GM19324 (cell line): ENCODE data around the gene NCAPD2.
A peak's percentile ranks its signal among the peaks of the same experiment; 100 is the strongest.
"Not testable (repeated sequence)": the region's sequence is repeated elsewhere in the genome, so short reads cannot be mapped to it uniquely, and the experiment has no call there.

ENCODE experiments used
- ATAC-seq: cut with Tn5 transposase; IDR thresholded peaks from one replicate; pipeline ENCODE4 v1.9.1; 2021; ENCODE audit warnings: mild to moderate bottlenecking, moderate library complexity; ENCODE audit not compliant: unreplicated experiment, low FRiP score

The NCAPD2 gene

DNA sequence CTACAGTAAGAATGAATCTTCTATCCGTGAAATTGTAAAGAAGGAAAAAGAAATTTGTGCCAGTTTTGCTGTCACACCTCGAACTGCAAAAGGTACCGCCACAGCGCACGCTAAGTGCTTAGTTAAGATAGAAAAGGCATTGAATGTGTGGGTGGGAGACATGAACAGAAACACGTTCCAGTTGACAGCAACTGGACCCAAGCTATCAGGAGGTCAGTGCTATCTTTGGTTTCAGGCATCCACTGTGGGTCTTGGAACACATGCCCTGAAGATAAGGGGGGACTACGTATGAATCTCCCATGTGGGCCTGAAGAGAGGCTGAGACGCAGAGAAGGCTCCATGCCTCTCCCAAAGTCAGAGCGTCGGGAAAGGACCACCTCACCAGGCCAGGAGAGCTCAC is 52.1 kb downstream of the NCAPD2 start:
- ATAC-seq: no peak

DNA sequence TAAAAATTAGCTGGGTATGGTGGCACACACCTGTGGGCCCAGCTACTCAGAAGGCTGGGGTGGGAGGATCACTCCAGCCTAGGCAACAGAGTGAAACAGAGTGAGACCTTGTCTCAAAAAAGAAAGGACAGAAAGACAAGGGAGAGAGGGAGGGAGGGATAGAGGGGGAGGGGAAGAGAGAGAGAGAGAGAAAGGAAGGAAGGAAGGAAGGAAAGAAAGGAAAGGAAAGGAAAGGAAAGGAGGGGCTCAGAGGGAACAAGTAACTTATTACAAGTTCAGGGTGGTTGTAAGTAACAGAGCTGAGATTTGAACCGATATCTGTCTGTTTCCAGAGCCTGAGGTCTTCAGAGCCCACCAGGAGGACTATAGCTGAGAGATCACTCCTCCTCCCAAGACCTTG is 53.7 kb downstream of the NCAPD2 start:
- no peak for ATAC-seq

DNA sequence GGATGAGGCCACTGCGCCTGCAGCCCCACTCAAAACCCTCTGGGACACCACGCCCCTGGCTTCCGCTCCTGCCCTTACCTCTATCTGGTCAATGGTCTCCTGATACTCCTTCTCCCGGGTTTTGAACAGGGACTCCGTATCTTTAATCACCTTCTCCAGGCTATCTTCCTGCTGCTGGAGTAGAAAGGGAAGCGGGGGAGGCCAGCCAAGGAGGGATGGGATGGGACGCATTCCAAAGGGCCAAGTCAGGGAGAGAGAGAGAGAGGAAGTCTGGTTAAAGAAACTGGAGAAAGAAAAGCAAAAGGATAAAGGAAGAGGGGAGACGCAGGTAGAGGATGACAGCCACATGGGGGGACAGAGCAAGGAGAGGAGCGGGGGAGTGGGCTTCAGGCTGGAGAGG is 54.1 kb downstream of the NCAPD2 start:
- ATAC-seq: no peak

DNA sequence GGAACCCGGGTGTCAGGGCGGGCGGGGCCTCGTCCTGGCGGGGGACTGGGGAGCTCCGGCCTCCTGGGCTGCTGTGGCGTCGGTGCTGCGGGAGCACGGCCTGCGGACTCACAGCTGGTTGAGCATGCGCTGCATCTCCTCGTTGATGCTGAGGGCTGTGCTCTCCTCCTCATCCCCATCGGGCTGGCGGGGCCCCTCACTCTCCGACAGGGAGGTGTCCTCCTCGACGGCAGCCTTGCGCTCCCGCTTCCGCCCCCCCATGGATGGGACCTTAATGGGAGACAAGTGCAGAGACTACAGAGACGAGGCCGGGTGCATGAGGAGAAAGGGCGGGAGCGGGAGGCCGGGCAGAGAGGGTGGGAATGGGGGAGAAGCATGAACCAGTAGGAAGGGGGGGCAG is 54.7 kb downstream of the NCAPD2 start:
- ATAC-seq: no peak

DNA sequence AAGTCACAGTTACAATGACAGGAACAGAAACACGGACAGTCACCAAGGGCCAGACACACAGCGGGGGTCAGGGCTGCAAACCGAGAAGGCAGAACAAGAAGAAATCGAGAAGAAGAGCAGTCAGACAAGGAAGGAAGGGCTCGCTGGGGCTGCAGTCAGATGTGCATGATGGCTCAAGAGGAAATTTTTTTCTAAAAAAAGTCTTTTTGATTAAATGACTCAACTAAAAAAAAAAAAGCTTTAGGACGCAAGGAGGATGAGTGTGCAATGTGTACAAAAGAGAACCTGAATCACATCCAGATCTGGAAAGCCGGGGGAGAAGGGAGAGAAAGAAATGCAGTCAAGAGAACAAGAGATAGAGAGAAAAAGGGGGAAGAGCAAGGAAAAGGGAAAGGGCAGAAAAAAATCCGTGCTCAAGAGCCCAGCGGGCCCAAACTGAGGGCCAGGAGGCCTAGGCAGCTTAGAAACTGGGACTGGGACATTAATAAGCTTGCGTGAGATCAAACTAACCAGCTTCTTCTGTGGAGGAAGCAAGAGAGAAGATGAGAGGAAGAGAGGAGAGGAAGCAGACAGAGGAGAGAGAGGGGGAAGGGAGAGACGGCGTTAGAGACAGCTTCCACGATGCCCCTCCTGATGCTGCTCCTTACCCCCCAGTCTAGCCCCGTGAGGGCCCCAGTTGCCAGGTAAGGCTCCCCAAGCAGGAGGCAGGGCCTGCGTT is 55.2 kb downstream of the NCAPD2 start:
- ATAC-seq: no peak

DNA sequence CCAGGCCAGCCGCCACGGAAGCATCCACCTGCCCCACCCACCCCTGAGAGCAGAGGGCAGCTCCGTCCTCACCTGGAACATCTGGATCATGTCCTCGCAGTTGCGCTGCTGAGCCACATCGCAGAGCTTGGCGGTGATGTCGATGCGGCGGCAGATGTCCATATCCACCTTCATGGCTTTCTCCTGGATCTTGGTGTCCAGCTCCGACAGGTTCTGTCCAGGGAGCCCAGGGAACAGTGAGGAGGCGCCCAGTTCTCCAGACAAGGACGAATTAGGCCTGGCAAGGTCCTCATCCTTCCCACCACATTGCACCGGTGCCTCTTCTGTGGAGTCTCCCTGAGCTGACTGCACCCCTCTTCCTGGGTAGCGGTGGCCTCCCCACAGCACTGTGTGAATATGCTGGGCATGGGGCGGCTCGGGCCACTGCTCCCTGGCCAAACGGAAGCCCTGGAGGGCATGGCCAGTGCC is 55.8 kb downstream of the NCAPD2 start:
- no peak for ATAC-seq

DNA sequence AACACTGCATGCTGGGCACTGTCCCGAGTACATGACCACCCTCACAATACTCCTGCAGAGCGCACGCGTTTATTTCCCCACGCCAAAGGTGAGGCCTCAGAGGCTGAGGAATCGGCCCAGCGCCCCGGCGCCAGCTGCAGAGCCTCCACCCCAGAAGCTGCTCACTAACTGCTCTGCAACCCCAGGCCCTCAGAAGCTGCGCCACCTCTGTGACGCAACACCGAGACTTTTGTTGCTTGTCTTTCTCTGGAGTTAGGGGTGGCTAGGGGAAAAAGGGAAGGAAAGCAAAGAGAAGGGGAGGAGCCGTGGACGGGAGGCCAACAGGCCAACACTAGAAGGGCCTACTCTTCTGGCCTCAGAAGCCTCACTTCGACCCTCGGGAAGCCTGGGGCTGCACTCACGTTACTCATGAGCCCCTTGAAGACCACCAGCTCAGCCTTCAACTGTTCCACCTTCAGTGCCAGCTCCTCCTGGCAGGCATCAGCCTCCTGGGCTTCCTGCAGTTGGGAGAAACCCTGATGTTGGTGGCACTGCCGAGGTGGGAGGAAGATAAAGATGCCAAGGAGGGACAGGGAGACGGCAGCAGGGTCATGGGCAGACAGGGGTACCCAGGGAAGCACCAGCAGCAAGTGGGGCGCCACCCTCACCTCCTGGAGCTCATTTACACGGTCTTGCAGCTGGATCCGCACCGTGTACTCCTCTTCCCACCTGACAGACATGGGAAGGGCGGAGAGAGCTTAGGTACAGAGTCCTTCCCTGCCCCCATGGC is 56.6 kb downstream of the NCAPD2 start:
- ATAC-seq: no peak

DNA sequence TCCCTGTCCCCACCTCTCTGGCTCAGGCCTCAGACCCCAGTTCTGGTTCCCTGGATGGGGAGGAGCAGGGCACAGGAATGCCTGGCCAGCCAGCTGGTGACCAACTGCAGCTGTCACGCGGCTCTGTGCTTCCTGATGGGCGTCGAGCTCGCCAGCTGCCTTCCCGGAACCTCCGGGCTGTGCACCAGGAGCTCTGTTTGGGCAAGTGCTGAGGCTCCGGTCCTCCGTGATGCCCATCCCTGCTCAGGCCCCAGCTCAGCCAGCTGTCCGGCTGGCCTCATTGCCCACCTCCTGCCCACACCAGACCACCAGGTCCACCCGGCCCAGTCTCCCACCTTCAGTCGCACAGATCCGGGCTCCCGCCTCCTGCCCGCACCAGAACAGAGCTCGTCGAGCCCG is 57.2 kb downstream of the NCAPD2 start:
- no peak for ATAC-seq

DNA sequence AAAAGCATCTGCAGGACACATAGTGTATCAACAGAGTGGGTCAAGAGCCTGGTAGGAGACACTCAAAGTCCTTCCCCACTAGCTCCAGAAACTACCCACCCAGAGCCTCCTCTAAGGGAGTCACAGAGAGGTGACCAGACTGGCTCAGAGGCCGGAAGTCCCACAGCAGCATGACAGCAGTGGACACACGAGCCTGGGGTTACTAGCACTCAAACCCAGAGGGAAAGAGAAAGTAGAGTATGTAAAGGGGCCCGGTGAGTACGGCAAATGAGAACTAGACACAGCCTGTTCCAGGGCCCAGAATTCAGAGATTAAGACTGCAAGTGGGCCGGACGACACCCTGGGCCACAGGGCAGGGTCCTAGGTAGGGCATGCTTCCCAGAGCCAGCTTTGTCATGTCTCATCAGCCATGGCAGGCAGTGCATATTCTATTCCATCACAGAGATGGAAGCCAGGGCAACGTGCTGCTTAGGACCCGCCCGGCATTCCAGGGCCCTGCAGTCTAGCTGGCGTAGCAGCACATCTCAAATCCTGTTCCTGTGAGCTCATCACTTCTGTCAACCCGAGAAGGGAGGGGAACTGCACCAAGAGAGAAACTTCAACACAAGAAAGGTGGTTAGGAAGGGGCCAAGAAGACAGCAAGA is 57.7 kb downstream of the NCAPD2 start:
- ATAC-seq: no peak

DNA sequence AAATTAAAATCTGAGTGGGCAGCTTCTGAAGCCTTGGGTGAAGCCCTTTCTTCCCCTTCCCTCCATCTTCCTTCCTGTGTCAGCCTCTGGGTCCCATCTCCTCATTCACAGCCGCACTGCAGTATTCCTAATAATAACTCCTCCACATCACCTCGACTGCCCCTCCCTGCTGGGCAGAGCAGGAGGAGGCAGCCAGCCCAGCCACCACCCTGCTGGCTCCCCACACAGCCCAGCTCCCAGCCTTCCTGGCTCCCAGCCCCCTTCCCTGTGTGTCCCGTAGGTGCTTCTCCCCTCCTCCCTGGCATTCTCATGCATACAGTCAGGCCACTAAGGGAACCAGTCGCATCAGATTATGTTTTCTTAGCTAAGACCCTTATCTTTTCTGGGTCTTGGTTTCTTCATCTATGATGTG is 58.2 kb downstream of the NCAPD2 start:
- no peak for ATAC-seq

DNA sequence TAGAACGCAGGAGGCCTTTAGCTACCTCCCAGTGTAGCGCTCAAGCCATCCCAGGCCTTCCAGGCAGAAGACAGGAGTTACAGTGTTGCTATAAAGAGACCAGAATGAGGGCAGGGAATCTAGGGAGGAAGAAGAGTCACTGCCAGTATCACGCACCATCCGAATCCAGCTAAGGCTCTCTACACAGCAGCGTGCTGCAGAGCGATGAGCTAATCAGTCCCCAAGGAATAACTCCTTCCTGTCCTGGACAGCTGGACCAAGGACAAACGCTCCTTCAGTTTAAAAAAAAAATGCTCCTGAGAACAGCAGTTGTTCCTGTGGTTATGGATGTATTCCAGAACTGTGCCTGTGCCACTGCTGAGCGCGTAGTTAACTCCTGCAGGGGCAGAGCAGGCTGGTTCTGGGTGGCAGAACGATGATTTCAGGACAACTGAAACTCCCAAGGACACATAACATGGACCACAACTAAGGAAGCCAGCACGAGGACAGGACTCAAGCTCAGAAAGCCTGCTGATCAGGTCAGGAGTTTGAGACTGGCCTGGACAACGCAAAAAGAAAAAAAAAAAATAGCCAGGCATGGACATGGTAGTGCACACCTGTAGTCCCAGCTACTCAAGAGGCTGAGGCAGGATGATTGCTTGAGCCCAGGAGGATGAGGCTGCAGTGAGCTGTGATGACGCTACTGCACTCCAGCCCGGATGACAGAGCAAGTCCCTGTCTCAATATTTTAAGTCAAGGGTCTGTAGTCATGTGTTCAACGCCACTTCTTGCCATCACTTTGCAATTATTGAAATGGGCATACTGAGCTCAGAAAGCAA is 59.4 kb downstream of the NCAPD2 start:
- ATAC-seq: no peak

DNA sequence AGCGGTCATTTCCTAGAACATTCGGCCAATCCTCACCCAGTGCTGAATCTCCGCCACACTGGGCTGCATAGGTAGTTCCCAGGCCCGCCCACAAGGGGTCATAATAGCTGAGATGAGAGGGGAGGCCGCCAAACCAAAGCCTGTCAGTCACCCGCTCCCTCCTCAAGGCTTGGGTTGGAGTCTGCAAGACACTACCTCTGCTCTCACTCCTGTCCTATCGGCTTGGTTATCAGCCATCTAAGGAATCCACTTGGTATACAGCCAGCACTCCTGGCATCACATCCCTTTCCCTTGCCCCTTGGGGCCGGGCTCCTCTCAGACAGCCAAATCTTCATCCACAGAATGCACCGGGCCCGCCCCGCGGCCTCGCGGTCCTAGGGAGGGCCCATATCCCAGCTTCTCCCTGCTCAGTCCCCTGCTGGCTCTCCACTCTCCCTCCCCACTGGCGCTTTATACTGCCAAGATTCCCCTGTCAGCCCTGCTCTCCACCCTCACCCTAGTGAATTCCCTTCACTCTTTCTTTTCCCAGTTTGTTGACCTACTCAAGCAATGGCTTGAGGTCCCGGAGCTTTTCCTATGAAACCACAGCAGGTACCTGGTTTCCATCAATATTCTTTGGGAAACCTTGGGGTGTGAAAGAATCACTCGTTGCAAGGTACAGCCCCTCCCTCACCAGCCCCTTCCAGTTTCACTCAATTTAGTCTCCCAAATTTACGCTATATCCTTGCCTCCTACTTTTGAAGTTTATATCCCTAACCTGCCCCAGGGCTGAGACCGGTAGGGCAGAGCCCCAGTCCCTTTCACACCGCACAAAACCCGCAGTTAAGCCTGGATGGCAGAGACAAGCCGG is 60.5 kb downstream of the NCAPD2 start:
- ATAC-seq: peak; percentile 48

DNA sequence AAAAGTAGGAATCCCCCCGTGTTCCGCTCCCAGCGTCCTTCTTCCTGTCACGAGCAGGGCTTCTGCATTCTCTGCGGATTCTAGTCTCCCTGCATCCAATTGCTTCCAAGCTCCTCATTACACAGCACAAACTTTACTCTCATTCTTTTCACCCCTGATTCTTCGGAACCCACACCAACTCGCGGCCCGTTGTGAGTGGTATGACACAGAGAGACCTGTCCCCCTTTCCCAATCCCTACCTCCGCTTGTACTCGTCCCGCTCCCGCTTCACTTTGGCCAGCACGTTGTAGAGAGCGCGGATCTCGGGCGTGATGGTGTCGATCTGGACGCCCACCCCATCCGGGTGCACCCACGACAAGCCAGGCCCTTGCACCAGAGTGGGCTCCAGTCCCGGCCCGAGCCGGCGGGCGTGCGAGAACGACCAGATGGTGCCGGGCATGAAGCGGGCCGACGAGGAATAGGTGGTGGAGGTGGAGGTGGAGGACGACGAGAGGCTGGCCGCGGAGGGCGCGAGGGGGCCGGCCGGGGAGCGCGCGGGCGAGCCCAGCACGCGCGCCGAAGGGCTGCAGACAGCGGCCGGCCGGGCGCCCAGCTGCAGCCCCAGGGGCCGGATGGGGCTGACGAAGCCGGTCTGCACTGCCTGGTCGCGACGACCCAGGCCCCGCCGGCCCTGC is 61.3 kb downstream of the NCAPD2 start:
- ATAC-seq: peak; percentile 11

DNA sequence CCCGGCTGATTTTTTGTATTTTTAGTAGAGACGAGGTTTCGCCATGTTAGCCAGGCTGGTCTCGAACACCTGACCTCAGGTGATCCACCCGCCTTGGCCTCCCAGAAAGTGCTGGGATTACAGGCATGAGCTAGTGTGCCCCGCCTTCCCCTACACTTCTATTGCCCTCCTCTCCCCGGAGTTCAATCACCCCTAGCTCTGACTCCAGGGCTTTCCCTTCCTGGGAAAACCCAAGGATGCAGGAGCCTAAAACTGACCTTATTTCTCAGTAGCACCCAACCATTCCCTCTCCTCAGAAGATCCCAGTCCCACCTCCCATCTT is 62.6 kb downstream of the NCAPD2 start:
- ATAC-seq: not testable (repeated sequence)

DNA sequence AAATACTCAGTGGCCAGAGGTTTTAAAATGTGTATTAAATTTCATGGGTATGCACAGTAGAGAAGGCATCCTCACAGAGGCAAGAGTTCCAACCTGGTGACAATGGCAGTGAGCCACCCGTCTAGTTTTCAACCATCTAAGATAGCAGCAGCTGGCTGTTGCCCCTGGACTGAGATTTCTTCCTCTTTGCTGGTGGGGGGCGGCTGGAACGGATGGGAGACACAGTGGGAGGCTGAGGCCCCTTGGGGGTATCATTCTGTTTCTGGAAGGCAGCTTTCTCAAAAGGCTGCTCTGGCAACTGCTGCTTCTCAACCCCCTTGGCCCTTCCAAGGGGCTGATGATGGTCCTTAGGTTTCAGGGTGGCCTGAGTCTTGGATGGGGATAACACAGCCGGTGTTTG is 63.0 kb downstream of the NCAPD2 start:
- ATAC-seq: no peak

DNA sequence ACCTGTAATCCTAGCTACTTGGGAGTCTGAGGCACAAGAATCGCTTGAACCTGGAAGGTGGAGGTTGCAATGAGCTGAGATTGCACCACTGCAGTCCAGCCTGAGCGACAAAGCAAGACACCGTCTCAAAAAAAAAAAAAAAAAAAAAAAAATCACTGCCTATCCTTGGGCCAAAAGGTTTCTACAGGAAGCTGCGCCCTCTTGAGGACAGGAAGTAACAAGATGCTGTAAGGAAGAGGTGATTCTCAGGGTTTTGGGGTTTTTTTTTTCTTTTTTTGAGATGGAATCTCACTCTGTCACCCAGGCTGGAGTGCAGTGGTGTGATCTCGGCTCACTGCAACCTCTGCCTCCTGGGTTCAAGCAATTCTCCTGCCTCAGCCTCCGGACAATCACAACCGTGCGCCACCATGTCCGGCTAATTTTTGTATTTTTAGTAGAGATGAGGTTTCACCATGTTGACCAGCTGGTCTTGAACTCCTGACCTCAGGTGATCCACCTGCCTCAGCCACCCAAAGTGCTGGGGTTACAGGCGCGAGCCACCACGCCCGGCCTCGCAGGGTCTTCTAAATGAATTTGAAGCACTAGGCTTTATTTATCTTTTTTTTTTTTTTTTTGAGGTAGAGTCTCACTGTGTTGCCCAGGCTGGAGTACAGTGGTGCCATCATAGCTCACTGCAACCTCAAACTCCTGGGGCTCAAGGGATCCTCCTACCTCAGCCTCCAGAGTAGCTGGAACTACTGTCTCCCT is 64.3 kb downstream of the NCAPD2 start:
- ATAC-seq: not testable (repeated sequence)

DNA sequence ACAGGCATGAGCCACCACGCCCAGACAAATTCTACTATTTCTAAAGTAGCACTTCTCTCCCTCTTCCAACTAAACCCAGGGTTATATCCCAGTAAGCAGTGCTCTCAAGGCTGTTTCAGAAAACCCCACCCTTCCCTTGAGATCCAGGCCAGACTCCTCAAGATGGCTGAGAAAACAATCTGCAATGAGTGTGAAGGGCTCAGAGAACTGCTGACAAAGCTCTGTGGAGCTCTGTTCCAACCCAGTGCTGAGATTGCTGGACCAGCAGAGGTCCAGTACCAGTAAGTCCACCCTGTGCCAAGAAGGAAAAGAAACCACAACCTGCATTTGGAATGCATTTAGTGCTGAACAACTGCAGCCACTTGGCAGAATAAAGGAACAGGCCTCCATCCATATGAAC is 65.6 kb downstream of the NCAPD2 start:
- ATAC-seq: no peak

DNA sequence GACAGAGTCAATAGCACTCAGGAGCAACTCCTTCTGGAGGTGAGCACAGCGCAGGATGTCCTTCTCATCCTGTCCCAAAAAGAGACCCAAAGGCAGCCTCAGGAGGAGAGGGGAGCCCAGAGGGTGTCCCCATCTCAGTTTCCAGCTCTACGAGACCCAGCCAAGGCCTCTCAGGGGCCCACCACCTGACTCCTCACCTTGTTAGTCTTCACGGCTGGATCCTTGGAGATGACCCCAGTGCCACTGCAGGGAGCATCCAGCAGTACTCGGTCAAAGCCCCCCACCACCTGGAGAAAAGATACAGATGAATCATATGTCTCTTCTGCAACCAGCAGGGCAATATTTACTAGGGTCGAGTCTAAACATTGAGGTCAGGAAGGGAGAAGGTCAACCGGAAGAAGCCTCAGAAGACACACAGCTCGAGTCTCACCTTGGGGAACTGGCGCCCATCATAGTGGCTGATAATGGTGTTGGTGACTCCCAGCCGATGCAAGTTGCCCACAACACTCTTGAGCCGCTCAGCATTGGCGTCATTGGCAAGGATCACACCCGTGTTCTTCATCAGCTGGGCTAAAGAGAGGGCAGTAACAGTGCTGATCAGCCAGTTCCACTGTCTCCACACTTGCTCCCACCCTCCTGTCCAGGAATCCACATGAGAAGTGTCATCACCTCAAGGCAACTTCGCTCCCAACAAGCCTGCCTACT is 66.8 kb downstream of the NCAPD2 start:
- ATAC-seq: no peak
